GM18502 (cell line): ENCODE results near the gene NHS.

Experiments used
- ATAC-seq: cut with Tn5 transposase; IDR thresholded peaks from one replicate; pipeline ENCODE4 v1.9.1; 2021; ENCODE audit warnings: mild to moderate bottlenecking; ENCODE audit not compliant: unreplicated experiment, poor library complexity

Gene NHS

DNA sequence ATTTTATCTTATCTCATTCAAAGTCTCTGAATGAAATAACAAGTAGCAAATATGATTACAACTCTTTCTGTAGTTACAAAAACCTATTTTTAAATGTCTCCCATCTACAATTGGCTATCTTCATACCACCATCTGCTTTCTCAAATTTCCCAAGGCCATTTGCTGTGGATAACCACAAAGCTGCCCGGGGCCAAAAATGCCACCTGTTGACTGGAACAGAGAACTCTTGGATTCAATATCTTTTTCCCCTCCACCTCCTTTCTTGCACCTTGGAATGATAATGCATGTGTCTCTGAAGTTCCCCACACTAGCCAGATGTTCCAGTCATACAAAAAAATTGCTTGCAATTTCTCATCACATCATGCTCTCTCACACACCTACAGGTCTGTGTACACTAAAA is 269.0 kb downstream of the NHS start:
- ATAC-seq, result no peak

DNA sequence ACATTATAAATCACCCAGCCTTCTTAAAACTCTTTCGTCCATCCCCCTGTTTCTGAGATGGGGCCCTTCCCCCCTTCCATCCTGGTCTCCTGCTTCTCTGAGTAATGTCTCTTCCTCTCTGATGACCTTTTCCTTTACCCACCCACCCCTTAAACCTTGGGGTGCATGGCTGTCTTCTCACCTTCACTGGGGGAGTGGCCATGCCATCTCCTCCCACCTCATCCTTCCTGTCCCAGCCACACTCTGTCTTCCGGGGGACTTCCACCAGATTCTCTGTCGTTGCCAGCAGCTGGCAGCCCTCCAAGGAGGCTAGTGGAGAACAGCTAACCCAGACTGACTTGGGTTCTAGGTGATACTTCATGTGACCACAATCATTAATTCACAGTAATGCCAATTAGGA is 279.1 kb downstream of the NHS start:
- ATAC-seq, result no peak

DNA sequence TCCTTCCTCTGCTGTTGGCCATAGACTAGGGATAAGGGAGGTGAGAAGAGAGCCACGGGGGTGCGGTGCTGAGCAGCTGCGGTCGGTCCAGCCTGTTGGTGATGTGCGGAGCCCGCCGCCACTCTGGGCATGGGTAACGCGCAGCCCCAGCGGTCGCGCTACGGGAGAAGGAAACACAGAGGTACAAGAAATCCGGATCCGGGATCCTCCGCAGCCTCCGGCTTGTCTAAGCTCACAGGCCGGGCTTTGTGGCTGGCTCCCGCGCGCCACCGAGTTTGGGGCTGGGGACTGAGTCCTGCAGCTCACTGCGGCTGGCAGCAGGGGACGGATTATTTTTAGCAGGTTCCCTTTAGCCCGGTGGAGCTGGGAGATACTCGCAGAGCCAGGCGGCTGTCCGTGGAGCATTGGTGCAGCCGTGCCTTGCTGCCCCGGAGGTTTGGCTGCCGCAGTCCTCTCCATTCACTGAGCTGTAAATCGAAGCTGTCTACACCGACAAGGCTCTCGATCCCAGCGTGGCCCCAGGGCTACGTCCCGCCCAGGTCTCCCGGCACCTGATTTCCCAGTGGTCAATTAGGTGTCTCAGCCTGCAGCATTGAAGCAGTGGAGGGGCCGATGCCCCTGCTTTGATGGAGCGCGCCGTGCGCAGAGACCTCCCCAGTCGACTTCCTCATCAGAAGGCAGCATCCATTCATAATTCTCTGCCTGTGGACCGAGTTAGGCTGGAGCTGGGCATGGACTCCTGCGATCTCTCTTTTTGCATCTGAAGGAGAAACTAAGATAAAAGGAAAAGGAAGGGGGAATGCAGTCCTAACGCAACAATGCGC is 280.4 kb downstream of the NHS start:
- no peak for ATAC-seq

- ATAC-seq, result no peak
Measured at GRCh38 chrX:17656035-17656418, 281.0 kb downstream of the NHS start.

DNA sequence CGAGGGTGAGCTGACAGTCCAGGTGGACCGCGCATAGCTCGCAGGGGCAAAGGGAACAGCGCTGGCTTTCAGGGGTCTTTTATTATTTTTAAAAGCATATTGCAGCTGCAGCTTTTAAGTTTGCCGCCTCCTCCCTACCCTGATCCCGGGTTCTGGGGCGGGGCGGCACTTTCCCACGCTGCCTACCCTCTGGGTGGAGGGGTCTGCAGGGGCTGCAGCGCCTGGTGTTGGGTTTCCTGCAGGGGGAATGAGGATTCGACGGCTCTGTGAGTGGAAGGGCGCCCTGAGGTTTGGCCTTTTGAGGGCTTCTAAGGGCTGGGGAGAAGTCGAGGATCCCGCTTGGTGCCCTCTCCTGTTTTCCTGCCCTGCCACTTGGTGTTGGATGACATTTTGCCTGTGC is 281.6 kb downstream of the NHS start:
- no peak for ATAC-seq

- no peak for ATAC-seq
Measured at GRCh38 chrX:17662391-17662790, 287.4 kb downstream of the NHS start.

- no peak for ATAC-seq
Measured at GRCh38 chrX:17668929-17669328, 293.9 kb downstream of the NHS start.

GRCh38 chrX:17669458-17669857 is 294.5 kb downstream of the NHS start:
- no peak for ATAC-seq

- no peak for ATAC-seq
Measured at GRCh38 chrX:17669891-17670290, 294.9 kb downstream of the NHS start.

DNA sequence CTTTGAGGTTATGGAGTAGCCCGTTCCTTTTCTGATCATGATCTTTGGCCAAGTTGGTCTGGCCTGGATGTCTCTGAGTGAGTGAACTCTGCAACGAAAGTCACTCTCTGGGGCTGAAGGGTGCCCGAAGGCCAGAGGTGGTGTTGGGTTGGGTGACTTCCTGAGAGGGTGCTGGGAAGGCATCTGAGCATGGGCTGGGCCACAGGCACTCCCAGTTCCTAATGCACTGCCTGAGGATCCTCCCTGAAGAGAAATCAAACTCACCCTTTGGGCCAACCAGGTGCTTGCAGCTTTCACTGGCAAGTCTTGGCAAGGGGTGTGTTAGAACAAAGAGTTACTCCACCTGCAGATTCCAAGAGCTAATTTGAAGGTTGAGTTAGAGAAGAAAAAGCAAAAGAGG is 295.9 kb downstream of the NHS start:
- no peak for ATAC-seq

- no peak for ATAC-seq
Measured at GRCh38 chrX:17674601-17675000, 299.6 kb downstream of the NHS start.

- ATAC-seq, result no peak
Measured at GRCh38 chrX:17679261-17679660, 304.3 kb downstream of the NHS start.

- no peak for ATAC-seq
Measured at GRCh38 chrX:17679820-17680219, 304.8 kb downstream of the NHS start.

DNA sequence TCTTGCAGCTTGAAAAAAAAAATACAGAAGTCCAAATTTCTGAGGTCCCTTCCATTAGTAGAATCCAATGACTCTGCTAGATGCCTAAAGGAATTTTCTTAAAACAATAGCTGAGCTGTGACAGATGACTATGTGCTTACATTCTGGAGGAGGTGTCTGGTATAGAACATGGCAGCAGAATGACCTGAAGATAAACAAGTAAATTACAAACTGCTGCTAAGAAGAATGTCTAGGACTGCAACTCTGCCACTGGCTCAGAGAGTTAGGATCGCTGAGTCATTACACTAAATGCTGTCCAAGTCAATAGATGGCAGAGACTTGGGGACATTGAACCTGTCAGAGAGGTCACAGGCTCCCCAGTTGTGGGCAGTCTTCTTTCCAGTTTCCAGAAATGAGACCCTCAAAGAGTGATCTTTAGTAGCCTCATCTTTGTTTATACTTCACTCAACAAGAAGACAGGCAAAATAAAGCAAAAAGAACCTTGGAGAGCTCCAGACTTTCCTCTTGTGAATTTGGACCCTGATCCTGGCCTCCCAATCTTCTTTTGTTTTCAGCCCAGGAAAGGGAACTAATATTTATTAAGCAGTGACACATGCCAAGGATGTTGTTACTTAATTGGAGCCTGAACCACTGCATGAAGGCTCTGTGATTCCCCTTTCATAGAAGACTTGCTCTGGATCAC is 305.9 kb downstream of the NHS start:
- no peak for ATAC-seq

- no peak for ATAC-seq
Measured at GRCh38 chrX:17682259-17682658, 307.3 kb downstream of the NHS start.

DNA sequence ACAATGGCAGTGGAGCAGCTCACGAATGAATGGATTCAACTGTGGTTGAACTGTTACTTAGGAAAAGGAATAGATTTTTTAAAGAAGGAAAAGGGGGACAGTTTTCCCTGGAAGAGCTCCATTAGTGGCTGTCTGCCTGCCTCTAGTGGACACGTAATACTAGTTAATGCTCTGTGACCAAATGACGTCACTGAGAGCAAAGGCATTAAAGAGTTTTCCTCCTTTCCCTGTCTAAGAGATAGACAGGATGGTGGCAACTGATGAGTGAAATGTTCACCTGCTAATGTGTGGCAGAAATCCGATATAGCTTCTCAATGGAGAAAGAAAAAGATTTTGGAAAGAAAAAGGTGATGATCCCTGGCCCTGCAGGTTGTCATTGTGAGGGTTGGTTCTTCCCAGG is 310.0 kb downstream of the NHS start:
- ATAC-seq, result no peak

DNA sequence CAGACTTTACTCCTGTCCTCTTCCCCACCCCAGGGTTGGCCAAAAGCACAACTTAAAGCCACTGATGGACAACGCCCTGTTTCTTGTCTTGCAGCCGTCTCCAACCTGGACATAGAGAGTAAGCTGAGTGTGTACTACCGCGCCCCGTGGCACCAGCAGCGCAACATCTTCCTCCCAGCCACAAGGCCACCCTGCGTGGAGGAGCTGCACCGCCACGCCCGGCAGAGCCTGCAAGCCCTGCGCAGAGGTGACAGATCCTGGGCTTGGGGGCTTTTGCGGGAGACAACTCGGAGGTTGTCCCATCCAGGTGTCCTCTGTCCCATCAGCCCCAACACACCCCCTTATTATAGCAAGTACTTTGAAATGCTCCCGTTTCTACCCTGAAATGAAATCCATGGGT is 312.6 kb downstream of the NHS start:
- no peak for ATAC-seq

- peak; percentile 77 for ATAC-seq
Measured at GRCh38 chrX:17689971-17690409, 315.0 kb downstream of the NHS start.

- ATAC-seq, result no peak
Measured at GRCh38 chrX:17692709-17693346, 317.8 kb downstream of the NHS start.

DNA sequence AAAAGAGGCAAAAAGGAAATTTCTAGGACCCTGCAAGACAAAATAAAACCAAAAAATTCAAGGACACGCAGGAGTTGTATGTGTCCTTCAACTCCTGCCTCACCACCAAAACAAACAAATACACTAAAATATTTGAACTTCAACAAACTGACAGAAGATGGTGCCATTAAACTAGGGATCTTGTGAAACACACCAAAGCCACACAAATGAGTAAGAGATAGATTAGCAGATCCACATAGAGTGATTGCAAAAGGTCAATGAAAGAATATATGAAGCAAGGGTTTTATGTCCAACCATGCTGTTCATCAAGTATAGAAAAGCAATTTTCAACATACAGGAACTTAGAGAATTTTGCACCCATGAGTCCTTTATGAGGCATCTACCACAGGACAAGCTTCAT is 322.2 kb downstream of the NHS start:
- no peak for ATAC-seq

- no peak for ATAC-seq
Measured at GRCh38 chrX:17700976-17701375, 326.0 kb downstream of the NHS start.
